ENCODE results near the gene TBL1XR1. TPM values are rescaled to one million over a fixed set of nuclear protein-coding genes. Genes with fewer than 3 reads are reported as not detected.

Gene TBL1XR1
- total and polyA plus RNA-seq, 7 experiments from 2014 or later: 20.8 to 173 (median 107) TPM

GRCh38 chr3:177221744-177222143 lies 24.5 kb upstream of the TBL1XR1 start:
- H3K4me3 Mint-ChIP-seq: no peak overlapping the region
- ATAC-seq (peak; percentile 62), DNase-seq (no peak)
- H3K9me3 Mint-ChIP-seq: peaks cover 0 to 3% (median 0%) of the 10 kb centered on the region in 11 donors
- intact Hi-C loops (cut with micrococcal nuclease): loop anchor here in 1 of 2 donors (2.0 kb wide), 1 partner anchor 13 kb away; no protein-coding TSS in a partner anchor
- ChIA-PET POLR2A (no interaction called here), CTCF (no interaction called here)
- Histone ChIP-seq H3K9me3 (ENCODE audit: control insufficient read depth in 2 of 3, low read length in 3 of 3) (no peaks in the 10 kb centered on the region), H3K4me3 (ENCODE audit: low read length) (no peak overlapping the region), H3K27me3 (ENCODE audit: control insufficient read depth in 2 of 2, insufficient read depth in 2 of 2, low read length in 2 of 2) (no peaks in the 10 kb centered on the region), H3K36me3 (ENCODE audit: control insufficient read depth in 2 of 3, insufficient read depth in 3 of 3, low read length in 3 of 3) (no peaks in the 10 kb centered on the region), H3K4me1 (ENCODE audit: control insufficient read depth in 2 of 2, insufficient read depth in 2 of 2, low read length in 2 of 2) (peaks cover 0 to 24% of the 10 kb centered on the region in 2 donors), H3K27ac (ENCODE audit: low read depth, low read length) (no peak overlapping the region)
- H3K4me1 Mint-ChIP-seq: peaks cover 19 to 49% (median 39%) of the 10 kb centered on the region in 7 donors
- peak overlapping the region in 6 of 9 donors; percentile 13 to 91 (median 46) for H3K27ac Mint-ChIP-seq
- H3K27me3 Mint-ChIP-seq: no peaks in the 10 kb centered on the region
- H3K36me3 Mint-ChIP-seq: peaks cover 0 to 11% (median 0%) of the 10 kb centered on the region in 5 donors

GRCh38 chr3:177220136-177220974 lies 23.1 kb upstream of the TBL1XR1 start:
- Histone ChIP-seq H3K4me1 (ENCODE audit: control insufficient read depth in 2 of 2, insufficient read depth in 2 of 2, low read length in 2 of 2) (peaks cover 0 to 20% of the 10 kb centered on the region in 2 donors), H3K27me3 (ENCODE audit: control insufficient read depth in 2 of 2, insufficient read depth in 2 of 2, low read length in 2 of 2) (no peaks in the 10 kb centered on the region), H3K27ac (ENCODE audit: low read depth, low read length) (no peak overlapping the region), H3K9me3 (ENCODE audit: control insufficient read depth in 2 of 3, low read length in 3 of 3) (no peaks in the 10 kb centered on the region), H3K4me3 (ENCODE audit: low read length) (no peak overlapping the region), H3K36me3 (ENCODE audit: control insufficient read depth in 2 of 3, insufficient read depth in 3 of 3, low read length in 3 of 3) (no peaks in the 10 kb centered on the region)
- Mint-ChIP-seq H3K4me3 (peak overlapping the region in 1 of 10 donors; percentile 5), H3K9me3 (peaks cover 0 to 3% (median 0%) of the 10 kb centered on the region in 11 donors), H3K4me1 (peaks cover 17 to 41% (median 32%) of the 10 kb centered on the region in 7 donors), H3K27me3 (no peaks in the 10 kb centered on the region), H3K27ac (peak overlapping the region in 6 of 9 donors; percentile 6 to 68 (median 40)), H3K36me3 (peaks cover 0 to 11% (median 0%) of the 10 kb centered on the region in 5 donors)
- intact Hi-C loops (cut with micrococcal nuclease): loop anchor here in 1 of 2 donors (2.0 kb wide), 1 partner anchor 14 kb away; no protein-coding TSS in a partner anchor
- no peak for DNase-seq
- ChIA-PET CTCF (no interaction called here), POLR2A (interaction anchor here (0.5 kb wide), 1 partner anchor 10 kb away, joined by 3 read pairs; no protein-coding TSS in a partner anchor)
- ATAC-seq: no peak

- no peaks in the 10 kb centered on the region for H3K27me3 Mint-ChIP-seq
Observed at GRCh38 chr3:177213801-177214535, 16.7 kb upstream of the TBL1XR1 start.

GRCh38 chr3:177212756-177213155 lies 15.5 kb upstream of the TBL1XR1 start:
- Mint-ChIP-seq H3K36me3 (no peaks in the 10 kb centered on the region), H3K27me3 (no peaks in the 10 kb centered on the region), H3K4me1 (peaks cover 0 to 12% (median 10%) of the 10 kb centered on the region in 7 donors), H3K27ac (peak overlapping the region in 2 of 9 donors; percentile 40 to 59), H3K9me3 (no peaks in the 10 kb centered on the region), H3K4me3 (no peak overlapping the region)
- ATAC-seq: no peak
- POLR2A ChIA-PET: interaction anchor here (0.5 to 1.8 kb wide), 4 partner anchors 15 to 388 kb away, joined by 3 to 7 read pairs (median 3); partner anchors contain the start of gene TBL1XR1
- no peak for DNase-seq
- Histone ChIP-seq H3K27ac (ENCODE audit: low read depth, low read length) (no peak overlapping the region), H3K27me3 (ENCODE audit: control insufficient read depth in 2 of 2, insufficient read depth in 2 of 2, low read length in 2 of 2) (no peaks in the 10 kb centered on the region), H3K4me3 (ENCODE audit: low read length) (no peak overlapping the region), H3K9me3 (ENCODE audit: control insufficient read depth in 2 of 3, low read length in 3 of 3) (no peaks in the 10 kb centered on the region), H3K36me3 (ENCODE audit: control insufficient read depth in 2 of 3, insufficient read depth in 3 of 3, low read length in 3 of 3) (no peaks in the 10 kb centered on the region), H3K4me1 (ENCODE audit: control insufficient read depth in 2 of 2, insufficient read depth in 2 of 2, low read length in 2 of 2) (peaks cover 0 to 5% of the 10 kb centered on the region in 2 donors)
- CTCF ChIA-PET: interaction anchor here (1.2 kb wide), 1 partner anchor 91 kb away, joined by 3 read pairs; no protein-coding TSS in a partner anchor
- intact Hi-C loops (cut with micrococcal nuclease): no loop called here

More at GRCh38 chr3:177213801-177214535, 16.7 kb upstream of the TBL1XR1 start:
- Histone ChIP-seq H3K4me3 (ENCODE audit: low read length) (no peak overlapping the region), H3K4me1 (ENCODE audit: control insufficient read depth in 2 of 2, insufficient read depth in 2 of 2, low read length in 2 of 2) (peaks cover 0 to 5% of the 10 kb centered on the region in 2 donors), H3K27me3 (ENCODE audit: control insufficient read depth in 2 of 2, insufficient read depth in 2 of 2, low read length in 2 of 2) (no peaks in the 10 kb centered on the region), H3K36me3 (ENCODE audit: control insufficient read depth in 2 of 3, insufficient read depth in 3 of 3, low read length in 3 of 3) (no peaks in the 10 kb centered on the region), H3K27ac (ENCODE audit: low read depth, low read length) (no peak overlapping the region), H3K9me3 (ENCODE audit: control insufficient read depth in 2 of 3, low read length in 3 of 3) (no peaks in the 10 kb centered on the region)
- H3K9me3 Mint-ChIP-seq: no peaks in the 10 kb centered on the region
- H3K36me3 Mint-ChIP-seq: peaks cover 0 to 1% (median 0%) of the 10 kb centered on the region in 5 donors
- CTCF ChIA-PET: no interaction called here
- POLR2A ChIA-PET: interaction anchor here (0.7 to 1.8 kb wide), 2 partner anchors 13 to 16 kb away, joined by 3 to 7 read pairs; partner anchors contain the start of gene TBL1XR1
- H3K27ac Mint-ChIP-seq: peak overlapping the region in 1 of 9 donors; percentile 72
- no peak overlapping the region for H3K4me3 Mint-ChIP-seq
- intact Hi-C loops (cut with micrococcal nuclease): no loop called here
- no peak for ATAC-seq
- peaks cover 0 to 12% (median 10%) of the 10 kb centered on the region in 7 donors for H3K4me1 Mint-ChIP-seq
- no peak for DNase-seq

- intact Hi-C loops (cut with micrococcal nuclease): no loop called here
- no peak for DNase-seq
- Mint-ChIP-seq H3K27ac (peak overlapping the region in 5 of 9 donors; percentile 8 to 79 (median 44)), H3K36me3 (no peaks in the 10 kb centered on the region), H3K4me1 (peaks cover 0 to 12% (median 10%) of the 10 kb centered on the region in 7 donors), H3K9me3 (no peaks in the 10 kb centered on the region), H3K27me3 (no peaks in the 10 kb centered on the region), H3K4me3 (no peak overlapping the region)
- Histone ChIP-seq H3K9me3 (ENCODE audit: control insufficient read depth in 2 of 3, low read length in 3 of 3) (no peaks in the 10 kb centered on the region), H3K4me1 (ENCODE audit: control insufficient read depth in 2 of 2, insufficient read depth in 2 of 2, low read length in 2 of 2) (peaks cover 0 to 5% of the 10 kb centered on the region in 2 donors), H3K36me3 (ENCODE audit: control insufficient read depth in 2 of 3, insufficient read depth in 3 of 3, low read length in 3 of 3) (no peaks in the 10 kb centered on the region), H3K27me3 (ENCODE audit: control insufficient read depth in 2 of 2, insufficient read depth in 2 of 2, low read length in 2 of 2) (no peaks in the 10 kb centered on the region), H3K27ac (ENCODE audit: low read depth, low read length) (no peak overlapping the region), H3K4me3 (ENCODE audit: low read length) (no peak overlapping the region)
- ChIA-PET POLR2A (interaction anchor here (1.0 kb wide), 1 partner anchor 41 kb away, joined by 3 read pairs; no protein-coding TSS in a partner anchor), CTCF (interaction anchor here (1.2 kb wide), 1 partner anchor 92 kb away, joined by 3 read pairs; no protein-coding TSS in a partner anchor)
- ATAC-seq: no peak
Observed at GRCh38 chr3:177212278-177212610, 15.0 kb upstream of the TBL1XR1 start.

GRCh38 chr3:177211503-177212277 lies 14.4 kb upstream of the TBL1XR1 start:
- ChIA-PET CTCF (no interaction called here), POLR2A (no interaction called here)
- DNase-seq: peak in 1 of 9 donors; percentile 36
- H3K36me3 ChIP-seq (ENCODE audit: control insufficient read depth in 2 of 3, insufficient read depth in 3 of 3, low read length in 3 of 3): no peaks in the 10 kb centered on the region
- no peaks in the 10 kb centered on the region for H3K36me3 Mint-ChIP-seq
- H3K4me3 ChIP-seq (ENCODE audit: low read length): no peak overlapping the region
- no peaks in the 10 kb centered on the region for H3K9me3 Mint-ChIP-seq
- peaks cover 0 to 14% (median 10%) of the 10 kb centered on the region in 7 donors for H3K4me1 Mint-ChIP-seq
- no peak overlapping the region for H3K4me3 Mint-ChIP-seq
- no peak overlapping the region for H3K27ac ChIP-seq (ENCODE audit: low read depth, low read length)
- no peaks in the 10 kb centered on the region for H3K27me3 Mint-ChIP-seq
- no peaks in the 10 kb centered on the region for H3K9me3 ChIP-seq (ENCODE audit: control insufficient read depth in 2 of 3, low read length in 3 of 3)
- no peaks in the 10 kb centered on the region for H3K27me3 ChIP-seq (ENCODE audit: control insufficient read depth in 2 of 2, insufficient read depth in 2 of 2, low read length in 2 of 2)
- H3K27ac Mint-ChIP-seq: peak overlapping the region in 6 of 9 donors; percentile 8 to 79 (median 38)
- intact Hi-C loops (cut with micrococcal nuclease): no loop called here
- ATAC-seq: no peak
- H3K4me1 ChIP-seq (ENCODE audit: control insufficient read depth in 2 of 2, insufficient read depth in 2 of 2, low read length in 2 of 2): peaks cover 0 to 5% of the 10 kb centered on the region in 2 donors

Measured in naive thymus-derived CD4-positive, alpha-beta T cell (primary cell).